Liver (tissue), 9 donors: Measurements from ENCODE around the gene NHS. TPM values are rescaled to one million over a fixed set of nuclear protein-coding genes. Genes with fewer than 3 reads are reported as not detected.

Experiments
- DNase-seq: peaks from one replicate; pipeline ENCODE4 v3.0.0-alpha.2; 2017; ENCODE audit warnings: low spot score
- H3K27ac ChIP-seq, 2 donors: one replicate each; pipeline ENCODE4 v1.7.0; 2013; ENCODE audit warnings: inconsistent platforms in 2 of 2, low read length in 2 of 2, control low read depth in 1 of 2, low read depth in 1 of 2, mild to moderate bottlenecking in 1 of 2
- H3K27me3 ChIP-seq, 4 donors: one replicate each; pipeline versions ENCODE4 v1.6.1 to v1.7.0; 2013; ENCODE audit warnings: low read length in 3 of 4, inconsistent platforms in 1 of 4, mild to moderate bottlenecking in 1 of 4, moderate library complexity in 1 of 4; ENCODE audit not compliant: control insufficient read depth in 4 of 4, insufficient read depth in 4 of 4
- H3K36me3 ChIP-seq, 4 donors: one replicate each; pipeline versions ENCODE4 v1.6.1 to v1.7.0; 2013; ENCODE audit warnings: low read length in 3 of 4, mild to moderate bottlenecking in 3 of 4, low read depth in 1 of 4, moderate library complexity in 1 of 4; ENCODE audit not compliant: control insufficient read depth in 4 of 4, insufficient read depth in 3 of 4
- H3K4me1 ChIP-seq, 4 donors: one replicate each; pipeline versions ENCODE4 v1.6.1 to v1.7.0; 2013; ENCODE audit warnings: low read length in 3 of 4, mild to moderate bottlenecking in 3 of 4, moderate library complexity in 1 of 4; ENCODE audit not compliant: control insufficient read depth in 4 of 4, insufficient read depth in 4 of 4
- H3K4me3 ChIP-seq, 3 donors: one replicate each; pipeline versions ENCODE4 v1.6.1 to v1.7.0; 2013; ENCODE audit warnings: low read length in 3 of 3, control low read depth in 1 of 3, low read depth in 1 of 3, mild to moderate bottlenecking in 1 of 3
- H3K9ac ChIP-seq, 2 donors: one replicate each; pipeline ENCODE4 v1.7.0; 2013; ENCODE audit warnings: low read length in 2 of 2, mild to moderate bottlenecking in 2 of 2, moderate library complexity in 2 of 2, control low read depth in 1 of 2, low read depth in 1 of 2
- H3K9me3 ChIP-seq, 4 donors: one replicate each; pipeline versions ENCODE4 v1.6.1 to v1.7.0; 2013; ENCODE audit warnings: low read length in 3 of 4; ENCODE audit not compliant: control insufficient read depth in 4 of 4
- ATF3 ChIP-seq: IDR thresholded peaks from 2 replicates; pipeline ENCODE4 v1.6.1; 2016; ENCODE audit warnings: antibody characterized with exemption
- CTCF ChIP-seq: fragments of 150-350 bp; IDR thresholded peaks from 2 replicates; pipeline ENCODE4 v1.5.1; 2017; ENCODE audit warnings: improper control_type of control experiment, low read depth, low read length; ENCODE audit not compliant: missing input control
- EGR1 ChIP-seq, 2 donors: IDR thresholded peaks; 2 replicates each; pipeline ENCODE4 v1.6.1; 2016 to 2018; ENCODE audit warnings: antibody characterized with exemption in 2 of 2, low read depth in 2 of 2
- FOXA1 ChIP-seq: IDR thresholded peaks from 2 replicates; pipeline ENCODE4 v1.6.1; 2016; ENCODE audit warnings: antibody characterized with exemption
- GABPA ChIP-seq, 2 donors: IDR thresholded peaks in 1 of 2; conservative IDR thresholded peaks in 1 of 2; 2 replicates each; pipeline ENCODE4 v1.6.1; 2016; ENCODE audit warnings: antibody characterized with exemption in 2 of 2, mild to moderate bottlenecking in 1 of 2, moderate library complexity in 1 of 2
- JUND ChIP-seq, 2 donors: IDR thresholded peaks; 2 replicates each; pipeline ENCODE4 v1.6.1; 2016; ENCODE audit warnings: antibody characterized with exemption in 2 of 2
- MAX ChIP-seq: IDR thresholded peaks from 2 replicates; pipeline ENCODE4 v1.6.1; 2016; ENCODE audit warnings: antibody characterized with exemption
- RAD21 ChIP-seq, 2 donors: IDR thresholded peaks; 2 replicates each; pipeline ENCODE4 v1.6.1; 2016; ENCODE audit warnings: antibody characterized with exemption in 2 of 2, mild to moderate bottlenecking in 2 of 2
- REST ChIP-seq: IDR thresholded peaks from 2 replicates; pipeline ENCODE4 v1.6.1; 2016; ENCODE audit warnings: antibody characterized with exemption, mild to moderate bottlenecking
- RXRA ChIP-seq, 2 donors: IDR thresholded peaks; 2 replicates each; pipeline ENCODE4 v1.6.1; 2017 to 2018; ENCODE audit warnings: antibody characterized with exemption in 2 of 2, mild to moderate bottlenecking in 1 of 2
- SP1 ChIP-seq: IDR thresholded peaks from 2 replicates; pipeline ENCODE4 v1.6.1; 2018; ENCODE audit warnings: antibody characterized with exemption, mild to moderate bottlenecking
- TAF1 ChIP-seq: conservative IDR thresholded peaks from 2 replicates; pipeline ENCODE4 v1.6.1; 2016; ENCODE audit warnings: antibody characterized with exemption, mild to moderate bottlenecking
- YY1 ChIP-seq: IDR thresholded peaks from 2 replicates; pipeline ENCODE4 v1.6.1; 2016; ENCODE audit warnings: antibody characterized with exemption, mild to moderate bottlenecking
- ZBTB33 ChIP-seq: IDR thresholded peaks from 2 replicates; pipeline ENCODE4 v1.6.1; 2016; ENCODE audit warnings: antibody characterized with exemption
- WGBS: extraction: QIAGEN DNeasy Blood & Tissue Kit; methylation state at CpG from one replicate; pipeline ENCODE4 v1.1.7; 2013; 5-methylcytosine and 5-hydroxymethylcytosine counted together
- polyA plus RNA-seq, 2 donors: library from polyadenylated mRNA; stranded (reverse) in 1 of 2; unstranded in 1 of 2; fragments of 200-250 nt in 1 of 2; fragments of >200 nt in 1 of 2; fragmentation: Nextera tagmentation in 1 of 2; extraction: Ambion mirVana in 1 of 2; gene quantifications; one replicate each; pipeline versions ENCODE4 v1.2.1 to v1.2.3, GENCODE V29; 2013 to 2015
- total RNA-seq, 2 donors: library from RNA; depleted of rRNA; stranded (reverse); fragments of >200 nt; gene quantifications; one replicate each; pipeline ENCODE4 v1.2.3, GENCODE V29; 2014
- donor health status: healthy.
- donor health status: healthy.
- donor health status: healthy.
- donor health status: healthy.
- donor health status: healthy.

NHS gene
- total and polyA plus RNA-seq, 4 donors, result 0.03 to 0.17 (median 0.10) TPM

- no peak for DNase-seq
- WGBS, result 63% methylated on average over 1 of the region's 1 CpG
- TF ChIP-seq TAF1 (no peak), ZBTB33 (no peak), CTCF (no peak), REST (no peak), RXRA (IDR thresholded peaks at IDR 0.05) (no peak)
Measured at GRCh38 chrX:17680732-17681413, 305.9 kb downstream of the NHS start.

GRCh38 chrX:17682259-17682658 lies 307.3 kb downstream of the NHS start:
- WGBS, result 50% methylated on average over 2 of the region's 2 CpGs
- no peaks in the 10 kb centered on the region for H3K4me1 ChIP-seq
- no peak overlapping the region for H3K4me3 ChIP-seq
- H3K27me3 ChIP-seq, result no peaks in the 10 kb centered on the region
- no peaks in the 10 kb centered on the region for H3K36me3 ChIP-seq
- DNase-seq, result no peak
- no peak overlapping the region for H3K9ac ChIP-seq
- no peak overlapping the region for H3K27ac ChIP-seq
- H3K9me3 ChIP-seq, result no peaks in the 10 kb centered on the region
- no peak for TF ChIP-seq EGR1 (IDR thresholded peaks at IDR 0.05; ENCODE audit: low read depth in 2 of 2)
- no peak for TF ChIP-seq RXRA (IDR thresholded peaks at IDR 0.05)
- no peak for TF ChIP-seq GABPA (IDR thresholded peaks at IDR 0.05 in 1 of 2, conservative IDR thresholded peaks at IDR 0.05 in 1 of 2)
- TF ChIP-seq JUND (IDR thresholded peaks at IDR 0.05), result no peak
- no peak for TF ChIP-seq RAD21 (IDR thresholded peaks at IDR 0.05)
- no peak for TF ChIP-seq MAX
- no peak for TF ChIP-seq YY1
- TF ChIP-seq FOXA1, result no peak
- no peak for TF ChIP-seq CTCF
- no peak for TF ChIP-seq ATF3
- no peak for TF ChIP-seq SP1

More at GRCh38 chrX:17680732-17681413, 305.9 kb downstream of the NHS start:
- H3K27me3 ChIP-seq, result no peaks in the 10 kb centered on the region
- H3K4me1 ChIP-seq, result no peaks in the 10 kb centered on the region
- H3K9me3 ChIP-seq, result no peaks in the 10 kb centered on the region
- no peaks in the 10 kb centered on the region for H3K36me3 ChIP-seq
- no peak overlapping the region for H3K4me3 ChIP-seq
- H3K9ac ChIP-seq, result no peak overlapping the region
- H3K27ac ChIP-seq, result no peak overlapping the region
